ENCODE results near the gene ZMYM4.

ZMYM4 gene

DNA sequence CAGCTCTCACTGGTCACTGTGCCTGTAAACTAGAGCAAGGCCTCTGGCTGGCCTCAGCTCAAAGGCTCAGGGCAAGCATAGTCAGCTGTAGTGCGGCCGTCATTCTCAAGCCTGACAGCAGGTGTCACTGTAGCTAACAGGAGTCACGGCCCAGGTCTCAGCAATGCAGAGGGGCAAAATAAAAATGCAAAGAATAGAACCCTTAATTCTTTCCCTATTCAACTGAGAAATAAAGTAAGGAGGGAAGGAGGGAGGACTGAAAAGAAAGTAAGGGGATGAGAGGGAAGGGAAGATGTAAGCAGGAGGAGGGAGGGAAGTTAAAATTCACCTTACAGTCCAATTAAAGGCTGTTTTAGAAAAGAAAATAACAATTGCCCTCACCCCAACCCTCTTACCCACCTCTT is 182.6 kb downstream of the ZMYM4 start:
- peak; percentile 43 to 89 for DNase-seq (ENCODE audit: low read depth in 1 of 2, low spot score in 1 of 2)
- Histone ChIP-seq H3K4me3 (replicated peaks; ENCODE audit: insufficient read depth, low read length) (no peak overlapping the region), H3K27ac (replicated peaks) (peak overlapping the region; percentile 94), H3K27me3 (ENCODE audit: insufficient read depth, poor library complexity, severe bottlenecking) (no peaks in the 10 kb centered on the region)
- TF ChIP-seq, protein P1, sequence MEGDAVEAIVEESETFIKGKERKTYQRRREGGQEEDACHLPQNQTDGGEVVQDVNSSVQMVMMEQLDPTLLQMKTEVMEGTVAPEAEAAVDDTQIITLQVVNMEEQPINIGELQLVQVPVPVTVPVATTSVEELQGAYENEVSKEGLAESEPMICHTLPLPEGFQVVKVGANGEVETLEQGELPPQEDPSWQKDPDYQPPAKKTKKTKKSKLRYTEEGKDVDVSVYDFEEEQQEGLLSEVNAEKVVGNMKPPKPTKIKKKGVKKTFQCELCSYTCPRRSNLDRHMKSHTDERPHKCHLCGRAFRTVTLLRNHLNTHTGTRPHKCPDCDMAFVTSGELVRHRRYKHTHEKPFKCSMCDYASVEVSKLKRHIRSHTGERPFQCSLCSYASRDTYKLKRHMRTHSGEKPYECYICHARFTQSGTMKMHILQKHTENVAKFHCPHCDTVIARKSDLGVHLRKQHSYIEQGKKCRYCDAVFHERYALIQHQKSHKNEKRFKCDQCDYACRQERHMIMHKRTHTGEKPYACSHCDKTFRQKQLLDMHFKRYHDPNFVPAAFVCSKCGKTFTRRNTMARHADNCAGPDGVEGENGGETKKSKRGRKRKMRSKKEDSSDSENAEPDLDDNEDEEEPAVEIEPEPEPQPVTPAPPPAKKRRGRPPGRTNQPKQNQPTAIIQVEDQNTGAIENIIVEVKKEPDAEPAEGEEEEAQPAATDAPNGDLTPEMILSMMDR (IDR thresholded peaks at IDR 0.05; ENCODE audit: insufficient read depth, low read length): peak; percentile 93
- TF ChIP-seq GABPA (IDR thresholded peaks at IDR 0.05; ENCODE audit: low read depth): no peak
- no peak for TF ChIP-seq REST (IDR thresholded peaks at IDR 0.05; ENCODE audit: insufficient replicate concordance, low read depth)

GRCh38 chr1:35452106-35452774 is 183.7 kb downstream of the ZMYM4 start:
- peak; percentile 87 to 97 for DNase-seq (ENCODE audit: low read depth in 1 of 2, low spot score in 1 of 2)
- Histone ChIP-seq H3K27me3 (ENCODE audit: insufficient read depth, poor library complexity, severe bottlenecking) (no peaks in the 10 kb centered on the region), H3K4me3 (replicated peaks; ENCODE audit: insufficient read depth, low read length) (no peak overlapping the region), H3K27ac (replicated peaks) (peak overlapping the region; percentile 94)
- TF ChIP-seq GABPA (IDR thresholded peaks at IDR 0.05; ENCODE audit: low read depth): no peak
- peak; percentile 75 for TF ChIP-seq REST (IDR thresholded peaks at IDR 0.05; ENCODE audit: insufficient replicate concordance, low read depth)
- TF ChIP-seq POLR2AphosphoS5 (IDR thresholded peaks at IDR 0.05; ENCODE audit: low read depth): peak; percentile 43
- TF ChIP-seq SPI1 (IDR thresholded peaks at IDR 0.05; ENCODE audit: borderline replicate concordance, low read depth): peak; percentile 79; the same call in 1 of the 2 replicates

GRCh38 chr1:35453031-35453430 is 184.5 kb downstream of the ZMYM4 start:
- no peak for DNase-seq (ENCODE audit: low read depth in 1 of 2, low spot score in 1 of 2)
- Histone ChIP-seq H3K27me3 (ENCODE audit: insufficient read depth, poor library complexity, severe bottlenecking) (no peaks in the 10 kb centered on the region), H3K27ac (replicated peaks) (peak overlapping the region; percentile 94), H3K4me3 (replicated peaks; ENCODE audit: insufficient read depth, low read length) (no peak overlapping the region)
- TF ChIP-seq POLR2AphosphoS5 (IDR thresholded peaks at IDR 0.05; ENCODE audit: low read depth) (no peak), REST (IDR thresholded peaks at IDR 0.05; ENCODE audit: insufficient replicate concordance, low read depth) (no peak), SPI1 (IDR thresholded peaks at IDR 0.05; ENCODE audit: borderline replicate concordance, low read depth) (no peak), GABPA (IDR thresholded peaks at IDR 0.05; ENCODE audit: low read depth) (no peak)
- TF ChIP-seq, protein P1 (IDR thresholded peaks at IDR 0.05; ENCODE audit: insufficient read depth, low read length): no peak
